GM12874 (cell line): Measurements from ENCODE around the gene KRT3.

Experiments
- TF ChIP-seq, protein P1 (sequence below): IDR thresholded peaks from 2 replicates; pipeline ENCODE4 v1.5.1; 2011; ENCODE audit warnings: low read depth, mild to moderate bottlenecking, control low read depth, low read length, moderate library complexity; ENCODE audit not compliant: insufficient read depth

KRT3 gene

DNA sequence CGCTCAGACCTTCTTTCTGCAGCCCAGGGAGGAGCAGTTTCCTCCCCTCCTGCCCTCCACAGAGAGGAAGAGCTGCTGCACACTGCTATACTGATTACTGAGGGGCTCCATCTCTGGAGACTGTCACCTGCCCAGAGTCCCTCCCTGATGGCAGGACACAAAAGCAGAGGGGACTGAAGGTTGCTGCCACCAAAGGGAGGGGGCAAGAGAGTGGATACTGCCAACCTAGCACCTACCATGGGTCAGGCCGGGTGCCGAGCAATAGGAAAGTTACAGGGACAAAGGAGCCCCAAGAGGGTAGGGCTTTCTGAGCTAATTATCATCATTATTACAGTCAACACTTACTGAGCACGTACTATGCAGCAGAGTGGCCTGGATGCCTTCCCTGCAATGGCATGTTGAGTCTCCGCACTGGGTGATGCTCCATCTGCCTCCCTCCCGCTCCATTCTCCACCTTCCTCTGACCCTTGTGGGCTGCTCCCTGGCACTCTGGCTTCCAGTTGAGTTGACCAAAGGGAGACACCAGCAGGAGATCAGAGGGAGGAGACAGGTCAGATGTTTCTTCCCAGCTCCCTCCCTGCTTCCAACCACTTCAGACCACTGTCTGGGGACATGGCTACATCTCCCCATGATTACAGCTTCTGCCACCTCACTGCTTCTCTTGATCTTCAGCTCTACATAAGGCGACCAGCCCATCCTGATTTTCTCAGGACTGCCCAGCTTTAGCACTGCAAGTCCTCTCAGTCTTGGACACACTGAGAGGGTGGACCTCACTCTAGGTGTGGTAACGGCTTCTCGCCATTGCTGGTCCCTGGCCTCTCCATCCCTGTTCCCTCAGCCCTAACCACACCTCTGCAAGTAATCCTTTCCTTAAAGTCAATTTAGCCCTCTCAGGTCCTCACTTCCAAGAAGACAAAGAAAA lies 40.8 kb upstream of the KRT3 start:
- TF ChIP-seq, protein P1, sequence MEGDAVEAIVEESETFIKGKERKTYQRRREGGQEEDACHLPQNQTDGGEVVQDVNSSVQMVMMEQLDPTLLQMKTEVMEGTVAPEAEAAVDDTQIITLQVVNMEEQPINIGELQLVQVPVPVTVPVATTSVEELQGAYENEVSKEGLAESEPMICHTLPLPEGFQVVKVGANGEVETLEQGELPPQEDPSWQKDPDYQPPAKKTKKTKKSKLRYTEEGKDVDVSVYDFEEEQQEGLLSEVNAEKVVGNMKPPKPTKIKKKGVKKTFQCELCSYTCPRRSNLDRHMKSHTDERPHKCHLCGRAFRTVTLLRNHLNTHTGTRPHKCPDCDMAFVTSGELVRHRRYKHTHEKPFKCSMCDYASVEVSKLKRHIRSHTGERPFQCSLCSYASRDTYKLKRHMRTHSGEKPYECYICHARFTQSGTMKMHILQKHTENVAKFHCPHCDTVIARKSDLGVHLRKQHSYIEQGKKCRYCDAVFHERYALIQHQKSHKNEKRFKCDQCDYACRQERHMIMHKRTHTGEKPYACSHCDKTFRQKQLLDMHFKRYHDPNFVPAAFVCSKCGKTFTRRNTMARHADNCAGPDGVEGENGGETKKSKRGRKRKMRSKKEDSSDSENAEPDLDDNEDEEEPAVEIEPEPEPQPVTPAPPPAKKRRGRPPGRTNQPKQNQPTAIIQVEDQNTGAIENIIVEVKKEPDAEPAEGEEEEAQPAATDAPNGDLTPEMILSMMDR = no peak

DNA sequence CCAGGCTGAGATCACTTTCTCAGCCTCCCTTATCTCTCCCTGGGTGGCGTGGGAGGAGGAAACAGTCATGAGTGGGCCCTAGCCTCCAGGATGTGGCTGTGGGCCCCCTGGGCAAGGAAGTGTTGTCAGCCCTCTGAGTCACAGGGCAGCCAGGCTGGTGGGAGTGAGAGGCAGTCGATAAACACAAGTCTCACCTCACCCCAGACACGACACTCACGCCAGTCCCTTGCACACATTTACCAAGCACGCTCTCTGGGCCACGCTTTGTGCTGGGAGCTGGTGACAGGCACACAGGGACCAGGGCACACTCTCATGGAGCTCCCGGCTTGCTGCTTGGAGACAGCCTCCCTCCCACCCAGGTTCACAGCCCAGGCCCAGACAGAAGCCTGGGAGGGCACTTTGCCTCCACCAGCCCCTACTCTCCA lies 40.1 kb upstream of the KRT3 start:
- TF ChIP-seq, protein P1 = no peak

DNA sequence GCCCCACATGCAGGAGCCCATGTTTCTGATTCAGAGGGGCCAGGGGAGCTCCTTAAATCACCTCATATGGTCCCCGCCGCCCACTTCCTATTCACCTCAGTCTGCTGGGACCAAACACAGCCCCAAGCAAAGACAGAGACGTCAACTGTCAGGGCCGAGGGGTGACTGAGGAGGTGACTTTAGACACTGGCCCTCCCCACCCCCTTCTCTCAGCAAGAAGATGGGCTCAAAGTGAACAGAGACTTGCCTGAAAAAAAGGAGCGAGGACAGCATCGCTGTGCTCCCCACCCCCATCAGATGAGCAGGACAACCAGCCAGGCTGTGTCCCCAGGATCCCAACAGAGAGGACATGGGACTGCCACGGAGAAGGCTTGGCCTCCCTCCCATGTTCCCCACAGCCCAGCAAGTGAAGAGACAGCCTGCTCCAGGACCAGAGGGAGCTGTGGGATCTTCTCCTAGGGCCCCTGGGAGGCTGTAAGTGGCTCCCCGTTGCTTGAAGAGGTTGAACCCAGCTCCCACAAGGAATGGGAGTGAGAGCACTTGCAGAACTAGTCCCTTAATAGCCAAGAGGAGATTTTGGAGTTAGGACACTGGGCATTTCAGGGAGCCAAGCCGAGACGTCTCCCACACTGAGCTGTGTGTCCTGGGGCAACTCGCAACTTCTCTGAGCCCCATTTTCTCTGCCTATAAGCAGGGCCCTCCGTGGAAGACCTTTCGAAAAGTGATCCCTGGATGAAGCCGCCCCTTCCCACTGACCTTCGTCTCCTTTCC lies 39.5 kb upstream of the KRT3 start:
- TF ChIP-seq, protein P1 = no peak

DNA sequence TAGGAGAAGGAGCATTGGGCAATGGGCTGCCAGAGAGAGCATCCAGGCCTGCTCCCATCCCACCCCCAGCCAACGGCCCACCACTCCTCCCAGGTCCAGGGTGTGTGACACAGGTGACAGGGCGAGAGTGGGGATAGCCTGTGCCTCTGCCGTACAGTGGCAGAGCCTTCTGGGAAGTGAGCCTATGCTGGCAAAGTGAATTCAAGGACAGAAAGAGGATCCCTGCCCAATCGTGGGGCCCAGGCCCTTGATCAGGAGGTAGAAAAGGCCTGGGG lies 38.7 kb upstream of the KRT3 start:
- TF ChIP-seq, protein P1 = no peak

DNA sequence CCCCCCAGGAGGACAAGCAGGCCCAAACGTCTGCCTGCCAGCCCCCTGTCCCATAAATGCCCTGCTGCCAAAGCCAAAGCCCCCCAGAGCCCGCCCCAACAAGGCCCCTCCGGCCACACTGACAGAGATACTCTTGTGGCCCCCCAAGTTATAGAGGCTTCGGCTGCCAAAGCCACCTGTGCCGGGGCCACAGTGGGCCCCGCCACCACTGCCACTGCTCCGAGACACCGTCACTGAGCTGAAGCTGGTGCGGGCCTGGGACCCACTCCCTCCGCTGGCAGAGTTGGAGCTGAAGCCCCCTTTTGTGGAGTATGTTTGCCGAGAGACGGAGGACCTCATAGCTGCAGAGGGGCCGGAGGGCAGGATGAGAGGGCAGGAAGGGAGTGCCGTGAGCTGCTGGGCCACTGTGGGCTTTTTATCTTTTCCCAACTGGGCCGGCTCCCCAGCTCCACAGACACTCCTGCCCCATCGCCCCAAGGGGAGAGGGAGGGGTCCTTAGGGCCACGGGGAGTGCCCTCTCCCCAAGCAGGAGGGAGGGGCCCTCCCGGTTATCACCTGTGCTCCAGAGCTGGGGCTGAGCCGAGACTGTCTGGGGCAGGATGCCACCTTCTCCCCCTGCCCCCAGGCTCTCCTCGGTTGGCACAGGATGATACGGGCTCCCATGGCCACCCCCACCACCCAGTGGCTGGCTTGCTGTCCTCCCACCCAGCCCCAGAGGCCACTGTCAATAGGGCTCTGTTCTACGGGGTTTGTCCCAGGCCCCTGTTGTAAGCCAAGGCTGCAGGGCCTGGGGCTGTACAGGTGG lies 38.2 kb upstream of the KRT3 start, which contains the start of gene KRT79:
KRT79 (minus strand) TSS at position 390 of the 805 bp plus-strand sequence; CDS start at position 339, 51 bp downstream.
- TF ChIP-seq, protein P1 = no peak

DNA sequence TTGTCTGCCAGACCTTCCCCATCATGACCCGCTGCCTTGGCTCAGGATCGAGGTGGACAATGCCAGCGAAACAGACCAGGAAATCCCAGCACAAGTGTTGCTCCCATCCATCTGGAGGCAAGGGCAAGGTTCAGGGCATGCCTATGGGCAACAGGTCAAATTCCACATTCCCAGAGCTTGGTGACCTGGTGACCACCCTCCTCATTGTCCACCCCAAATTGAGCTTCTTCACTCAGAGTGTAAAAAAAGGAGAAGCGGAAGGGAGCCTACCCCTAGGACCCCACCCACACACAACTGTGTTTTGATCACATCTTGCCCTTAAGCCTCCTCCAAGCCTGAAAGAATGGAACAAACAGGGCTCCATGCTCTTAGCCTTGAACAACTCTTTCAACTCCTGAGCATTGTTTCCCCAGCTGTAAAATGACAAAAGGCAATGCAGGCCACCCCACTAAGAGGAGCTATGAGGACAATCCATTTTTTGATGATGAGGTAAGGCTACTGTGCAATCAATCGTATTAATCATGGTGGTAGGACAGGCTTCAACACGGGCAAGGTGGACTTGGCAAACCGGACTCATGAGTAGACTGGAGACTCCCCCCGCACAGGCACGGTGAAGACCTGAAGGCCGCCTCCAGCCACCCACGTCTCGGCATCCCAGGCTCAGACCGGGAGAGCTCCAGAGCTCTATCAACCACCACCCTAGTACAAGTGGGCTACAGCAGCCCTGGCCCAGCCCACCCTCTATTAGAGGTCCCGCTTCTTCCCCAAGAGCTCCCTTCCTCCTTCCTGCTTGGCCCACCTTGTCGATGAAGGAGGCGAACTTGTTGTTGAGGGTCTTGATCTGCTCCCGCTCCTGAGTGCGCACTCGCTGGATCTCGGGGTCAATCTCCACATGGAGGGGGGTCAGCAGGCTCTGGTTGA lies 37.3 kb upstream of the KRT3 start:
- TF ChIP-seq, protein P1 = no peak
